IMR-90 (cell line): ENCODE measurements around the gene CAMK2B. TPM values are rescaled to one million over a fixed set of nuclear protein-coding genes. Genes with fewer than 3 reads are reported as not detected.

Experiments used
- ATAC-seq: fragments of 200-7000 bp; cut with Tn5 transposase; 2 replicates; pipeline ENCODE4 v1.9.1; 2020; ENCODE audit warnings: low read depth, mild to moderate bottlenecking, moderate library complexity
- BruUV-seq: library from RNA; stranded (reverse); fragments of 400-500 nt; replicated peaks from 2 replicates; lab custom pipeline; 2021; lab: Mats Ljungman, UMichigan
- CTCF ChIA-PET: fragments of 300-600 bp; formaldehyde crosslinking; extraction: SDS; loops from one replicate; lab custom pipeline; 2021; ENCODE audit warnings: antibody characterized with exemption; lab: Yijun Ruan, JAX
- POLR2A ChIA-PET: fragments of 300-600 bp; sonication (Branson Sonifier 250); formaldehyde crosslinking; loops from one replicate; lab custom pipeline; 2022; ENCODE audit warnings: antibody characterized with exemption; ENCODE audit not compliant: unreplicated experiment; lab: Charles Lee
- DNase-seq: peaks from one replicate; pipeline ENCODE4 v3.0.0; 2013
- H2AFZ ChIP-seq: replicated peaks from 2 replicates; pipeline ENCODE3; 2013; ENCODE audit warnings: low read length, mild to moderate bottlenecking; ENCODE audit not compliant: poor library complexity
- H2AK5ac ChIP-seq: 2 replicates; pipeline ENCODE4 v1.6.1; 2013; ENCODE audit warnings: low read depth, low read length, inconsistent platforms
- H2AK9ac ChIP-seq: replicated peaks from 2 replicates; pipeline ENCODE3; 2013; ENCODE audit warnings: mild to moderate bottlenecking, low read depth, low read length, moderate library complexity; ENCODE audit not compliant: poor library complexity
- H2BK120ac ChIP-seq: 2 replicates; pipeline ENCODE4 v1.6.1; 2013; ENCODE audit warnings: low read depth, low read length, inconsistent platforms
- H2BK15ac ChIP-seq: 3 replicates; pipeline ENCODE4 v1.6.1; 2013; ENCODE audit warnings: low read depth, low read length, inconsistent platforms
- H2BK20ac ChIP-seq: 2 replicates; pipeline ENCODE4 v1.6.1; 2013; ENCODE audit warnings: low read depth, mild to moderate bottlenecking, inconsistent platforms, low read length, moderate library complexity
- H2BK5ac ChIP-seq: 2 replicates; pipeline ENCODE4 v1.6.1; 2013; ENCODE audit warnings: mild to moderate bottlenecking, low read depth, low read length, inconsistent platforms; ENCODE audit not compliant: poor library complexity, severe bottlenecking
- H3K14ac ChIP-seq: replicated peaks from 2 replicates; pipeline ENCODE4 v1.6.1; 2013; ENCODE audit warnings: low read depth, low read length, inconsistent platforms
- H3K18ac ChIP-seq: 2 replicates; pipeline ENCODE4 v1.6.1; 2013; ENCODE audit warnings: low read depth, low read length, control low read depth
- H3K23ac ChIP-seq: 2 replicates; pipeline ENCODE4 v1.6.1; 2013; ENCODE audit warnings: low read depth, low read length, inconsistent platforms
- H3K27ac ChIP-seq: 2 replicates; pipeline ENCODE4 v1.5.1; 2013; ENCODE audit warnings: mild to moderate bottlenecking, control low read depth, low read length; ENCODE audit not compliant: insufficient read depth
- H3K27me3 ChIP-seq: 2 replicates; pipeline ENCODE4 v1.6.1; 2013; ENCODE audit warnings: low read length; ENCODE audit not compliant: control insufficient read depth, insufficient read depth
- H3K36me3 ChIP-seq: 2 replicates; pipeline ENCODE4 v1.6.1; 2013; ENCODE audit warnings: low read length, mixed read lengths; ENCODE audit not compliant: control insufficient read depth, insufficient read depth
- H3K4ac ChIP-seq: 2 replicates; pipeline ENCODE4 v1.6.1; 2013; ENCODE audit warnings: low read depth, low read length, inconsistent platforms
- H3K4me1 ChIP-seq: 2 replicates; pipeline ENCODE4 v1.6.1; 2013; ENCODE audit warnings: low read length, mixed read lengths; ENCODE audit not compliant: control insufficient read depth, insufficient read depth
- H3K4me2 ChIP-seq: 2 replicates; pipeline ENCODE4 v1.6.1; 2013; ENCODE audit warnings: low read depth, mild to moderate bottlenecking, control low read depth, low read length, moderate library complexity
- H3K4me3 ChIP-seq: 2 replicates; pipeline ENCODE4 v1.5.1; 2013; ENCODE audit warnings: low read depth, mild to moderate bottlenecking, control low read depth, low read length, moderate library complexity; ENCODE audit not compliant: insufficient read depth
- H3K56ac ChIP-seq: 2 replicates; pipeline ENCODE4 v1.6.1; 2013; ENCODE audit warnings: low read length, inconsistent platforms; ENCODE audit not compliant: insufficient read depth; ENCODE audit errors: extremely low read depth
- H3K79me1 ChIP-seq, 2 experiments: 2 replicates each; pipeline ENCODE4 v1.6.1; 2013; ENCODE audit warnings: low read length in 2 of 2, inconsistent platforms in 1 of 2, low read depth in 1 of 2
- H3K9ac ChIP-seq: 2 replicates; pipeline ENCODE4 v1.6.1; 2013; ENCODE audit warnings: low read depth, low read length, control low read depth
- H3K9me1 ChIP-seq: 2 replicates; pipeline ENCODE4 v1.6.1; 2013; ENCODE audit warnings: low read length, inconsistent platforms; ENCODE audit not compliant: insufficient read depth
- H3K9me3 ChIP-seq: 2 replicates; pipeline ENCODE4 v1.6.1; 2013; ENCODE audit warnings: low read length; ENCODE audit not compliant: control insufficient read depth, insufficient read depth
- H4K20me1 ChIP-seq: 2 replicates; pipeline ENCODE4 v1.6.1; 2013; ENCODE audit warnings: low read length, inconsistent platforms; ENCODE audit not compliant: insufficient read depth
- H4K5ac ChIP-seq: 2 replicates; pipeline ENCODE4 v1.6.1; 2013; ENCODE audit warnings: mild to moderate bottlenecking, low read depth, low read length, control low read depth
- H4K8ac ChIP-seq, 2 experiments: 2 replicates each; pipeline ENCODE4 v1.6.1; 2013; ENCODE audit warnings: low read depth in 2 of 2, low read length in 2 of 2, control low read depth in 1 of 2, inconsistent platforms in 1 of 2
- H4K91ac ChIP-seq: 2 replicates; pipeline ENCODE4 v1.6.1; 2013; ENCODE audit warnings: low read depth, low read length, inconsistent platforms; ENCODE audit not compliant: insufficient read depth
- RFX5 ChIP-seq: IDR thresholded peaks from 2 replicates; pipeline ENCODE4 v1.8.0; 2012; ENCODE audit warnings: low read depth, mild to moderate bottlenecking, low read length, moderate library complexity
- WGBS, 2 experiments: methylation state at CpG; one replicate each; pipeline versions ENCODE4 v1.1.5 to v1.1.7; 2013; ENCODE audit warnings: missing lambda C conversion rate in 2 of 2; ENCODE audit not compliant: insufficient read length in 1 of 2; ENCODE audit errors: extremely low coverage in 2 of 2; 5-methylcytosine and 5-hydroxymethylcytosine counted together
- dilution Hi-C: fragments of 300-500 bp; cut with HindIII; formaldehyde crosslinking; loops from one replicate; pipeline ENCODE4 v1.14.3; 2018; ENCODE audit warnings: low sequenced_read_pairs; ENCODE audit not compliant: unreplicated experiment
- in situ Hi-C: fragments of 300-500 bp; cut with MboI; formaldehyde crosslinking; loops from 3 replicates; pipeline ENCODE4 v1.14.3; 2019; ENCODE audit warnings: low sequenced_read_pairs, inconsistent platforms, mixed read lengths
- intact Hi-C: fragments of 100-400 bp; cut with micrococcal nuclease; formaldehyde crosslinking; loops from 2 replicates; pipeline ENCODE4 v1.10.0; 2022
- polyA plus RNA-seq, 3 experiments: library from polyadenylated mRNA; depleted of rRNA; stranded (reverse); fragments of >200 nt; gene quantifications; 2 replicates each; pipeline ENCODE4 v1.2.3, GENCODE V29; 2012; ENCODE audit warnings: low replicate concordance in 1 of 3
- total RNA-seq: library from RNA; depleted of rRNA; stranded (reverse); fragments of >200 nt; gene quantifications from 2 replicates; pipeline ENCODE4 v1.2.3, GENCODE V29; 2012
- TF ChIP-seq, protein P1 (sequence below): conservative IDR thresholded peaks from 2 replicates; pipeline ENCODE4 v1.5.1; 2012; ENCODE audit warnings: mild to moderate bottlenecking, low read depth, low read length, improper control_type of control experiment

Gene CAMK2B
- total and polyA plus RNA-seq, 2 of the 4 experiments (the other 2 are of a cell fraction): 0.18 to 0.36 TPM

DNA sequence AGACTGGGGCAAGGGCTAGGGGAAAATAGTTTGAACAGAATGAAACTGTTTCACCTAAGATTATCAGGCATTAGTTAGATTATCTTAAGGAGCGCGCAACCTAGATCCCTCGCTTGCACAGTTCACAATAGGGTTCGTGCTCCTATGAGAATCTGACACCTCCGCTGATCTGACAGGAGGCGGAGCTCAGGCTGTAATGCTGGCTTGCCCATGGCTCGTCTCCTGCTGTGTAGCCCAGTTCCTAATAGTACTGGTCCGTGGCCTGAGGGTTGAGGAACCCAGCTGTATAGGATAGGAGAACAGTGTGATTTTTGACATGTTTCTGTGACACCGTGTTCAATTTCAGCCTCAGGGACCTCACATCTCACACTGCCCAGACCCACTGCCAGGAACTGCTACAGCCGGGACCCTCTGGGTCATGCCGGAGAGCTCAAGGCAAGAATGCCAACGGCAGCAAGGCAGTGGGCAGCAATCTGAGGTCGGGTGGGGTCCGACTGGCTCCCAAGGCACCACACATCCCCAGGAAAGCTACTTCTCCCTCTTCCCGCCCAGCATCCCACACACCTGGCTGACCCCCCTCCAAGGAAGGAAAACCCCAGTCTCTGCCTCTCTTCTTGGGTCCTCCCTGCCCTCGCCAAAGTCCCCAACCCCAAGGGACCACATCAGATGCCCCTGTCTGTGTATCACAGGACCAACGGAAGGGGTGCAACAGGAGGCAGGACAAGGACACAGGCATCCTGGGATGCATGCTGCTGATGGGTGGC, 31.7 kb downstream of the CAMK2B start:
- Histone ChIP-seq H3K36me3 (no peaks in the 10 kb centered on the region), H3K18ac (no peak overlapping the region), H2AK9ac (peak overlapping the region; percentile 71), H3K4me2 (no peak overlapping the region), H3K4me3 (no peak overlapping the region), H3K79me1 (no peaks in the 10 kb centered on the region), H4K91ac (no peak overlapping the region), H2BK15ac (no peak overlapping the region), H3K56ac (no peak overlapping the region), H4K8ac (no peak overlapping the region), H4K20me1 (no peaks in the 10 kb centered on the region; the same call in 1 of the 2 replicates), H3K27ac (no peak overlapping the region), H2BK20ac (no peak overlapping the region), H3K9ac (no peak overlapping the region), H3K9me3 (no peaks in the 10 kb centered on the region), H3K23ac (no peak overlapping the region), H3K14ac (no peak overlapping the region; the same call in 1 of the 2 replicates), H3K27me3 (peaks cover 41% of the 10 kb centered on the region), H2BK120ac (no peak overlapping the region), H2AFZ (no peak overlapping the region), H4K5ac (no peak overlapping the region), H3K4me1 (peaks cover 7% of the 10 kb centered on the region; the same call in 1 of the 2 replicates), H3K9me1 (0 out of 2 replicates have a peak, but pooled peaks cover 4% of the 10 kb centered on the region), H2AK5ac (peak overlapping the region; percentile 43; the same call in 1 of the 2 replicates), H2BK5ac (no peak overlapping the region), H3K4ac (no peak overlapping the region)
- DNase-seq: no peak
- in situ Hi-C loops (no loop called here), intact Hi-C loops (no loop called here), dilution Hi-C loops (no loop called here)
- BruUV-seq: no TSS peak
- TF ChIP-seq, protein P1, sequence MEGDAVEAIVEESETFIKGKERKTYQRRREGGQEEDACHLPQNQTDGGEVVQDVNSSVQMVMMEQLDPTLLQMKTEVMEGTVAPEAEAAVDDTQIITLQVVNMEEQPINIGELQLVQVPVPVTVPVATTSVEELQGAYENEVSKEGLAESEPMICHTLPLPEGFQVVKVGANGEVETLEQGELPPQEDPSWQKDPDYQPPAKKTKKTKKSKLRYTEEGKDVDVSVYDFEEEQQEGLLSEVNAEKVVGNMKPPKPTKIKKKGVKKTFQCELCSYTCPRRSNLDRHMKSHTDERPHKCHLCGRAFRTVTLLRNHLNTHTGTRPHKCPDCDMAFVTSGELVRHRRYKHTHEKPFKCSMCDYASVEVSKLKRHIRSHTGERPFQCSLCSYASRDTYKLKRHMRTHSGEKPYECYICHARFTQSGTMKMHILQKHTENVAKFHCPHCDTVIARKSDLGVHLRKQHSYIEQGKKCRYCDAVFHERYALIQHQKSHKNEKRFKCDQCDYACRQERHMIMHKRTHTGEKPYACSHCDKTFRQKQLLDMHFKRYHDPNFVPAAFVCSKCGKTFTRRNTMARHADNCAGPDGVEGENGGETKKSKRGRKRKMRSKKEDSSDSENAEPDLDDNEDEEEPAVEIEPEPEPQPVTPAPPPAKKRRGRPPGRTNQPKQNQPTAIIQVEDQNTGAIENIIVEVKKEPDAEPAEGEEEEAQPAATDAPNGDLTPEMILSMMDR: no peak
- TF ChIP-seq RFX5: no peak
- WGBS, 2 experiments: 64% methylated on average over 8 of the region's 17 CpGs; no CpG with 5 or more reads in 1 of the 2 experiments
- ChIA-PET POLR2A (no interaction called here), CTCF (no interaction called here)
- no peak for ATAC-seq
